Urothelium cell line (cell line): ENCODE data around the gene G3BP1.
"Not testable (repeated sequence)": the region's sequence is repeated elsewhere in the genome, so short reads cannot be mapped to it uniquely, and the experiment has no call there.

Experiments used
- DNase-seq: peaks from one replicate; pipeline ENCODE4 v3.0.0; 2011; ENCODE audit warnings: low spot score, mixed read lengths
- FAIRE-seq: peaks from 2 replicates; lab custom pipeline; 2011; peaks lifted over from hg19 to GRCh38; lab: Jason Lieb, UNC

Gene G3BP1

DNA sequence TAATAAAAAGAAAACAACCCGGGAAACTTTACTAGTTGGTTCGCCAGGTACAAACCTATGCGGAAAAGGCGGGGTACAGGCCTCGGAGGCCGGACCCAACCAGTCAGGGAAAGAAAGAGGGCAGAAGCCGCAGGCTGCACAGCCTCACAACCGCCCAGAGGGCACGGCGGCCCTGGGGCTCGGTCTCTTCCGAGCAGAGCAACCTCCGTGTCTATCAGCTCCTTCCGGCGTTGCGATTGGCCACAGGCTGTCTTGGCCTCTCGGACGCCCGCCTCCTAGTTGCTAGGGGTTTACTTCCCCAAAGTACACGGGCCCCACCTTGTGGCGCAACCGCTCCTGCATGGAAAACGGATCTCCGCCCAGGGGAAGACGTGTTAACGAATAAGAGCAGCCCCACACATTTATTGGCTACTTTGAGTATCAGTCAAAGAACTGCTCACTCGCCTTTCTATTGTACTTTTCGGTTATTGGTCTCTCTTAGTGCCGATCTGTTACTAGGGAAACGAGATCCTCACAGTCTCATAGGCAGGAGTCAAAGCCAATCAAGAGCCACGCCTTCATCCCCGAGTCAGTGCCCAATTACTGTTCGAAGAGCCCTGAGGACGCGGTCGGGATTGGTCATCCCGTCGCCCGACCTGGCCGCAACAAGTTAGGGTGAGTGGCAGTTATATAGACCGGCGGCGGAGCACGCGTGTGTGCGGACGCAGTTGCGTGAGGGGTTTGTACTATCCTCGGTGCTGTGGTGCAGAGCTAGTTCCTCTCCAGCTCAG, at the start of gene G3BP1:
Gene G3BP1 (plus strand): TSS at position 696 of the 770 bp plus-strand sequence. CDS start 14,667 bp downstream, outside the sequence.
- FAIRE-seq = peak; percentile 99

DNA sequence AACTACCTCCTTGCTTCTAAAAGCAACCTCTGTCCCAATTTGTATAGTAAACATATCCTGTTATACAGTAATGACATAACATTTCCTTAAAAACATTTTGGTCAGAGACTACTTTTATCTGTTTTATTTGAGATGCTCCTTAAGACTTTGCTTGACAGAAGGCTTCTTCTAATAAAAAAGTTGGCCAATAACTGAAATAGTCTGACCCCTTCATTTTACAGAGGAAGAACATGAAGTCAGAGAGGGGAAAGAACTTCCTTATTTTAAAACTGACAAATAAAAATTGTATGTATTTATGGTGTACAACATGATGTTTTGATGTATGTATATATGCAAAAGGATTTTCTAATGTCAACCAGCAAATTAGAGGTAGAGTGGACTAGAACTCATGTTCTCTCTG, 49.2 kb upstream of the G3BP1 start:
- DNase-seq = no peak
- no peak for FAIRE-seq

More for the DNA sequence above, at the start of gene G3BP1:
- peak; percentile 97 for DNase-seq

DNA sequence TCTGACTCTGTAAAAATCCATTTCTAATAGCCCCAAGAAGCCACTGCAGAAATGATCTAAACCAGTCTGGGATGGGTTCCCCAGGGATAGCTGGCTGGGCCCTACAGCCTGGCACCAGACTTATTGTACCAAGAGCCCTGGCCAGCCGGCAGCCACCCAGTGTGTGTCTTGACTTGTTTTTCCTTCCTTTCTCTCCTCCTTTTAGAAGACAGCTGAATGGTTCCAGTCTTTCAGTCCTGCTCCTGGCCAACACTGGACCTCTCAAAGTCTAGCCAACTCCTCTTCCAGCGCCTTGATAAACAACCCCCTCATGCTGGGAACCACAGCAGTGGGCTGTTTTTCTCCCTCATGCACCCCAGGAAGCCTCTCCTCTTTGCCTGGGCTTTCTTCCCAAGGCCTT, 47.4 kb upstream of the G3BP1 start:
- no peak for FAIRE-seq
- no peak for DNase-seq

DNA sequence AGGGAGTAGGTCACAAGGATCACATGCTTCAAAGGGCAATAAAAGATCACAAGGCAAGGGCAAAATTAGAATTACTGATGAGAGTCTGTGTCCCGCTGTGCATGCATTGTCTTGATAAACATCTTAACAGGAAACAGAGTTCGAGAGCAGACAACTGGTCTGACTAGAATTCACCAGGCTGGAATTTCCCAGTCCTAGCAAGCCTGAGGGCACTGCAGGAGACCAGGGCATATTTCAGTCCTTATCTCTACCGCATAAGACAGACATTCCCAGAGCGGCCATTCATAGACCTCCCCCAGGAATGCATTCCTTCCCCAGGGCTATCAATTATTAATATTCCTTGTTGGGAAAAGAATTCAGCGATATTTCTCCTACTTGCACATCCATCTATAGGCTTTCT, 42.2 kb upstream of the G3BP1 start:
- not testable (repeated sequence) for DNase-seq, FAIRE-seq

DNA sequence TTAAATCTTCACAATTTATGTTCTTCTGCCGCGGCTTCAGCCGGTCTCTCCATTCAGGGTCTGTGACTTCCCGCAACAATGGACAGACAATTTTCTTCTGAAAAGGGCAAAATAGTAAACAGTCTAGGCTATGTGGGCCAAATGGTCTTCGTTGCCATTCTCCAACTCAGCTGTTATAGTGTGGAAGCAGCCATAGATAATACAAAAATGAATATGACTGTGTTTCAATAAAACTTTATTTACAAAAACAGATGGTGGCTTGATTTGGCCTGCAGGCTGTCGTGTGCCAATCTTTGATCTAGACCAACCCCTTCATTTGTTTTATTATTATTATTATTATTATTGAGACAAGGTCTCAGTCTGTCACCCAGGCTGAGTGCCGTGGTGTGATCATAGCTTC, 41.4 kb upstream of the G3BP1 start:
- DNase-seq (no peak), FAIRE-seq (no peak)

DNA sequence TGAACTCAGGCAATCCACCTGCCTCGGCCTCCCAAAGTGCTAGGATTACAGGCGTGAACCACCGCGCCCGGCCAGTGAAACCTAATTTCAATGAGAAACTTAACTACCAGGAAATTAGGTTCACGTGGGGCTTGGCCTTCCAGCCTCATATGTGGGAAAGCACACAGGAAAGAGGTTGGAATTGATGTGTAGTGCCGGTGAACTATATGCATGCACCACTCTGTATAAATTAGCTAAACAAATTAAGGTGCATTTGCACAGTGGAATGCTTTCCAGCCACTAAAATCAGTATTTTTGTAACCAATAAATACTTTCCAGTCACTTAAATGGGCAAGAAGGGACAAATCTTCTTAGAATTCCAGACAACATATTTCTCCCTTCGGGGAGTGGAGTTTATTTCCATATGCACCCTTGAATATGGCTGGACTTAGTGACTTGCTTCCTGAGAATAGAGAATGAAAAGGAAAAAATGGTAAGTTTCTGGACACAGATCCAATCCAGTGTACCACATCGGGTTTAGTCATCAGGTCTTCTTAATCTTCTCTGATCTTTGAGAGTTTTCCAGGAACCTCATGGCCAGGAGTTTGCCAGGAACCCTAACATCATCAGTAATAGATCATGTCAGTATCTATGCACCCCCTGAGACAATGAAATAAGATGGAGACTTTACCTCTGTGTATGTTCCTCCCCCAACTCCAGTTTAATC, 38.2 kb upstream of the G3BP1 start:
- DNase-seq = no peak
- FAIRE-seq = no peak

DNA sequence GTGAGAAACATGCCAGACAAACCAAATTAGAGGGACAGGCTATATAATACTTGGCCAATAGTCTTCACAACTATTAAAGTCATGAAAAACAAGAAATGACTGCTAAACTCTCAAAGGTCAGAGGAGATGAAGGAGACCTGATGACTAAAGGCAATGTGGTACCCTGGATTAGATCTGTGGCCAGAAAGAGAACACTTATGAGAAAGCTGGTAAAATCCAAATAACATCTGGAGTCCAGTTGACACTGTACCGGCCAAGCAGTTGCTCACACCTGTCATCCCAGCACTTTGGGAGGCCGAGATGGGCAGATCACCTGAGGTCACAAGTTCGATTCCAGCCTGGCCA, 37.7 kb upstream of the G3BP1 start:
- no peak for FAIRE-seq
- DNase-seq = no peak

DNA sequence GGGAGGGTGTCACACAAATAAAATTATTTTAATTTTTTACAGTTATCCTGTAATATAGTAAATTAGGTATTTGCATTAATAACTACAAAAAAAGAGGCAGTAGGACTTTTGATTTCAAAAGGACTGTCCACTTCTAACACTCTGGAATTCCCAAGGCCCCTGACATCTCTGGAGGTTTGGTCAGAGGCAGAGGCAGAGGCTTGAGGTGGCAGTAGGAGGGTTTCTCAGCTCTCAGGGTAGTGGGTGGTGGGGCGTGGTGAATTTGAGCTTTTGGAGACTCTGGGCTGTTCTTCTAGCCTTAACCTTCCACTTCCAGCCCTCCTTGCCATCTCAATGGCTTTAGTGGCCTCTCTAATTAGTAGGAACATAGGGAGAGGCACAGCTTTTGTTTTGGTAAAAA, 36.1 kb upstream of the G3BP1 start:
- DNase-seq = no peak
- FAIRE-seq = no peak

DNA sequence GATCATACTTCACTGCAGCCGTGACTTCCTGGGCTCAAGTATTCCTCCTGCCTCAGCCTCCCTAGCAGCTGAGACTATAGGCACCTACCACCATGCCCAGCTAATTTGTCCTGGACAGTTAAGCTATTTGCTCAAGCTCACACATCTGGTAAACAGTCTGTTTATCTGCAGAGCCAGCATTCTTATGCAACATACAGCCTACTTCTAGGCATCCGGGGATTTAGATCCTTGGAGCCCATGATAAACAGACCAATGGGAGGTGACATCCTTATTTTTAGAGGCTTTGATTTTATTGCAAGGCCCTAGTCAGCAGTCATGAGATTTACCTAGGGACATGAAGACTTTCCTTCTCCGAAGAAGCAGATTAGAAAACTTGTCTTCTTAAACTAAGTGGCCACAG, 34.3 kb upstream of the G3BP1 start:
- no peak for FAIRE-seq

DNA sequence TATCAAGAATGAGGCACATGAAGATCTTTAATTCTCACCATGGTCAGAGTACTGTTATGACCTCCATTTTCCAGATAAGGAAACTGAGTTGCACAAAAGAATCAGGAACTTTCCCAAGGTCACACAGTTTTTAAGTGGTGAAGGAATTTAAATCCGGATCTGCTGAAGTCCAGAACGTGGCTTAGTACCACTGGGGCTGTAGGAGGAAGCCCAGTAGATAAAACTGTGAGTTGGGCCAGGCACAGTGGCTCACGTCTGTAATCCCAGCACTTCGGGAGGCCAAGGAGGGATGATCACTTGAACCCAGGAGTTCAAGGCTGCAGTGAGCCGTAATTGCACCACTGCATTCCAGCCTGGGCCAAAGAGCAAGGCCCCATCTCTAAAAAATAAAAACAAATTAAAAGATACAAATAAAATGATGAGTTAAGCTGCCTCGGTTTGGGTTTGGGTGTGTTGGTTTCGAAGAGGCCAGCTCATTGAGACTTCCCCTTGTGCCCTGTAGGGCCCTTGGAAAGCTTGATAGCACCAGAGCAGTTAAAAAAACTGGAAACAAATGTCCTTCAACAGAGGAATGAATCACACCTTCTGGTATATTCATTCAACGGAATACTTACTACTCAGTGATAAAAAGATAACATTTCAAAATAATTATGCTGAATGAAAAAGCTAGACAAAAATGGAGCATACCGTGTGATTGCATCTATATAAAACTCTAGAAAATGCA, 33.5 kb upstream of the G3BP1 start:
- no peak for DNase-seq
- no peak for FAIRE-seq

More for the DNA sequence above, 34.3 kb upstream of the G3BP1 start:
- DNase-seq = no peak

DNA sequence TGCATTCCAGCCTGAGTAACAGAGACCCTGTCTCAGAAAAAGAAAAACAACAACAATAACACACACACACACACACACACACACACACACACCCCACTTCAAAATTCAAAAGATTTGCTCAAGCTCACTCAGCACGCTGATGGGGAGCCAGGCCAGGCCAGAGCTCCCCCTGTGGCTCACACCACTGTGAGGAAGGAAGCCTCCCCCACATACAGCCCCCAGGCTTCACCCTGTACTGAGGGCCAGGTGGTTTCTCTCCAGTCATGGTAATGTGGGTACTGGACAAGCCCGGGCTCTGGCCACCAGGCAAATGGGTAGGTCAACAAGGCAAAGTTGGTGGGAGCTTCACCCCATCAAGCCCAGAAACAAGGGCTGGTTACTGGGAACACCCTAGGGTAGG, 32.4 kb upstream of the G3BP1 start:
- FAIRE-seq (no peak), DNase-seq (no peak)

DNA sequence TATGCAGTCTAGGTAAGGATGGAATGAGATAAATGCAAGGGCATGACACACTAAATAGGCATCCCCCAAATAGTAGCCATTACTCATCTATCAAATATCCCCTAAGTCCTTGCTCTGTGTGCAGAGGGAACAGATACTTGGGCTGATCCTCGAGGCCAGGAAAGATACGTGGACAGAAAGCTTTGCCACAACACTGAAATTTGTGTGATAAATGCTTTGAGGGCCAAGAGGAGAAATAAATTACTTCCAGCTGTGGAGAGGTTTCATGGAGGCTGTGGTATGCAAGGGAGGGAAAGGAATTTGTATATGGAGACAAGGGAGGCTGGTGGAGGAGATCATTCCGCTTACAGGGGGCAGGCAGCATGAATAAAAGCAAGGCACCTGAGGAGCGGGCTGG, 31.8 kb upstream of the G3BP1 start:
- DNase-seq (peak; percentile 67), FAIRE-seq (peak; percentile 92)

DNA sequence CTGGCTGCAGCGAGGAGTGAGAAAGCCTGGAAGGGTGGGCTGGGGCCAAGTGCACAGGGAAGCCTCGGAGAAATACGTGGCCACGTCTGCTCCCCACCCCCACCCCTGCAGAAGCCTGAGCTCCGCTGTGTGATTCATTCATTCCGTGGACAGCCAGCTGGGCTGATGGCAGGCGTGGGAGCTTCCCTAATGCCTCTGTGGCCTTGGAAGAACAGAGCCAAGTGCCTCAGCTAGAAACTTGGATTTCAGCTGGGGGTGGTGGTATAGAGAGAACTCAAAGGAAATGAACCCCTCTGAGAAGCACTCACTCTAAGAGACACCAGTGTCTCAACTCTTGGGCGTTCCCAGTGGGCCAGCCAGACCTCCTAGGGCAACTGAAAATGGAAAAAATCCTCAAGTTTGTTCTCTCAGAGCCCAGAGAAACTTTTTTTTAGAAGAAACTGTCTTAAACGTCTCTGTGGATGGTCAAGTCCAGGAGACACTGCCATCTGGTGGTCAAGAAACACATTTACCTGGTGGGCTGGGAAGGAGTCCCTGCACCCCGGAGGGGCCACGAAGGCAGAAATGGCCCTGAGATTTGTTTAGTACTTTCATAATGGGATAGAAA, 31.3 kb upstream of the G3BP1 start:
- DNase-seq (peak; percentile 83), FAIRE-seq (no peak)

DNA sequence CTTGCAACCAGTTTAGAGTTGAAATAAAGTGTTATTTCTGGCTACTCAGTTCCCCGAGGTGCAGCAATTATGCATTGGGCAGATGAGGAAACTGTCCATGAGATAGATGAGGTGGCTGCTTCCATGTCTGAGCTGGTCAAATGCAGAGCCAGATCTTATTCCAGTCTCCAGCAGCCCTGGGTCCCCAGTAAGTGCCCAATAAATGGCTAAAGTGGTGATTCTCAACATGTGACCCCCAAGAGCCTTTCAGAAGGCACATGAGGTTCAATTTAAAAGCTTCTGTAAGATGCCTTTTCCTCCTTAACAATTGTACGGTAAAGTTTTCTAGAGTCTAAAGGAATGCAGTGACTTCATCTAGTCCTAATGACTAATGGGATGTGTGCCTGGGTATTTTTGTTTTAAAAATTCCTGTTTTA, 30.8 kb upstream of the G3BP1 start:
- FAIRE-seq = no peak
- DNase-seq = peak; percentile 31

DNA sequence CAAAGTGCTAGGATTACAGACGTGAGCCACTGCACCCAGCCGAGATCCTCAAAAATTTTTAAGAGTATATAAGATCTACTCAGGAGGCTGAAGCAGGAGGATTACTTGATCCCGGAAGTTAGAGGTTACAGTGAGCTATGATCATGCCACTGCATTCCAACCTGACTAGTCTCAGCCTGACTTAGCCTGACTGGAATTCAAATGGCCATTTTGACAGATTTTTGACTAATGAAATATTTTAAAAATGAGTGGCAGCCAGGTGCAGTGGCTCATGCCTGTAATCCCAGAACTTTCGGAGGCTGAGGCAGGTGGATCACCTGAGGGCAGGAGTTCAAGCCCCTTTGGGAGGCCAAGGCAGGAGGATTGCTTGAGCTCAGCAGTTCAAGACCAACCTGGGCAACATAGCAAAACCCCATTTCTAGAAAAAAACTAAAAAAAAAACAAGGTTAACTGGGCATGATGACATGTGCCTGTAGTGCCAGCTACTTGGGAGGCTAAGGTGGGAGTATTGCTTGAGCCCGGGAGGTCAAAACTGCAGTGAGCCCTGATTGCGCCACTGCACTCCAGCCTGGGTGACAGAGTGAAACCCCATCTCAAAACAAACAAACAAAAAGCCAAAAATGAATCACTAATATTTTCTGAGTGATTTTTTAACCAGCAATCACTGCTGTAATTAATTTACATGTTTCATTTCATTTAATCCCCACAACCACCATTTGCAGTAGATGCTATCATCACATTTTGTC, 29.9 kb upstream of the G3BP1 start:
- DNase-seq (peak; percentile 57), FAIRE-seq (no peak)

DNA sequence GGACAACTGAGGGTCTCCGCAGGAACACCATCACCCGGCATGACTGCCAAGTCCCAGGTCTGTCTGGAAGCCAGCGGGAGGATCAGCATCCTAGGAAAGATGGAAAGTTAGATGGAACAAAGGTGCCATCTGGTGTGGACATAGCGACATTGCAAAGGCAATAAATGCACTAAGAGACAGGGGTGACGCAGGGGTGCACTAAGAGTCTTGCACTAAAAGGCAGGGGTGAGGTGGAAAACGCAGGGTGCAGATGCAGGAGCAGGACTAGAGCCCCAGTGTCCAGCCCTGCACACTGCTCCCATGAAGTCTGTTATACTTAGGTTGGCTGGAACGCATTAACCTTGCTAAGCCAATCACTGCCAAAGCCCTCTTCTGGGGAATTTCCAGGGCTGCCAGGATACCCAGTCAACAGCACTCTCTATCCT, 28.9 kb upstream of the G3BP1 start:
- FAIRE-seq (peak; percentile 88), DNase-seq (peak; percentile 67)

DNA sequence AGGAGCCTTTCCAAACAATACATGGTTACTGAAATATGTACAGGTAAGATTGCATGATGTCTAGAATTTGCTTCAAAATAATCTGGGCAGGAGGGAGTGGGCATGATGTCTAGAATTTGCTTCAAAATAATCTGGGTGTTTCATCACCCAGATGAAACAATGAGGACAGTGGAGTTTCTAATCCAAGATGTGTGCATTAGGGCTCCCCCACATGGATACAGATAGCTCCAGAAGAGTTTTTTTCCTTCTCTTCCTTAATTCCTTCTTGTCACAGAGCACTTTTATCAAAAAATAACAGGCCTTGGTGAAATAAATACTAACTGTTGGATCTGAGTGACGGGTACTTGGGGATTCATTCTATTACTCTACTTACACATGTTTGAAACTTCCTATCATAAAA, 28.2 kb upstream of the G3BP1 start:
- no peak for DNase-seq
- no peak for FAIRE-seq

DNA sequence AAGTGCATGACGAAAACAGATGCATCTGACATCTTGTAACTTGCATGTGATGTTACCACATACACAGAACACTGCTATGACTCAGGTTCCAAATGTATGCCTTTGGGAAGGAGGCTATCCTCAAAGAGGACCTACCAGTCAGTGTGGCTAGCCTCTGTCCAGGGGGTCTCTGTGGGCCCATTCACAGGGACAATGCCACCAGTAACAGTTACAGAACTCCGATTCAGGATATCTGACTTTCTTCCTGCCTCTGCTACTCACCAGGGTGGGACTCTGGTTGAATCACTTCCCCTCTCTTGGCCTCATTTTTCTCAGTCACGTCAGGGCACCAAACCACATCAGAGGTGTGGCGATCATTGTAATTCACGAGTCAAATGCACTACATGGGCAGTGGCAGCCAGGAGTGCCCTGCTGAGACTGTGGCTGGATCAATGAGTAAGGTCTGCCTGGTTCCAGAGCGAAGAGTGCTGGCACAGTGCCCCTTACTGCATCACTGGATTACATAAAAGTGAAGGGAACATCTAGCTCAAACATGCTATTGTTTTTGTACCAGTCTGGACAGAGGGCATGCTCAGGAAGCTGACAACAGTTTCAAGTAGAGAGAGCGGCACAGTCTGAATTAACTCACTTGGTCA, 26.6 kb upstream of the G3BP1 start:
- peak; percentile 86 for DNase-seq
- FAIRE-seq = peak; percentile 88

DNA sequence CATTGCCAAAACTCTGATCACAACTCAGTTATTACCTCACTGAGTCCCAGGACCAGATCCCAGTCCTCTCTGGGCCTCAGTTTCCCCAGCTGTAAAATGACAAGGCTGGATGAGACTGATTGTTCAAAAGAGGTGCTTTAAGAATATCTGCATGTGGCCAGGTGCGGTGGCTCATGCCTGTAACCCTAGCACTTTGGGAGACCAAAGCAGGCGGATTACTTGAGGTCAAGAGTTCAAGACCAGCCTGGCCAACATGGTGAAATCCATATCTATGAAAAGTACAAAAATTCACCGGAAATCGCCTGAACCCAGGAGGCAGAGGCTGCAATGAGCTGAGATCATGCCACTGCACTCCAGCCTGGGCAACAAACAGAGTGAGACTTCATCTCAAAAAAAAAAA, 21.6 kb upstream of the G3BP1 start:
- FAIRE-seq (no peak), DNase-seq (no peak)

DNA sequence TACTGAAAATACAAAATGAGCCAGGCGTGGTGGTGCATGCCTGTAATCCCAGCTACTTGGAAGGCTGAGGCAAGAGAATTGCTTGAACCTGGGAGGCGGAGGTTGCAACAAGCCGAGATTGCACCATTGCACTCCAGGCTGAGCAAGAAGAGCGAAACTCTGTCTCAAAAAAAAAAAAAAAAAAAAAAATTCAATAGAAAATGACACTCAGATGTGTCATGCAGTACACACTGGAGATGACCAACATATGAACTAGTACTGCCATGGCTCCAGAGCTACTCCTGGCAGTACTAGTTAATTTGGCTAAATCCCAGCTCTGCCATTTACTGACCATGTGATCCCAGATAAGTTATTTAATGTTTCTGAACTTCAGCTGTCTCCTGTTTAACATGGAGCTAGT, 20.7 kb upstream of the G3BP1 start:
- FAIRE-seq = no peak
- no peak for DNase-seq
